Left lung (tissue), 10 donors: ENCODE results near the gene PEX11G. TPM values are rescaled to one million over a fixed set of nuclear protein-coding genes. Genes with fewer than 3 reads are reported as not detected.

Experiments used
- ATAC-seq: fragments of 200-7000 bp; cut with Tn5 transposase; one replicate; pipeline ENCODE4 v1.9.1; 2020; ENCODE audit warnings: moderate library complexity
- DNase-seq, 4 donors: peaks; one replicate each; pipeline ENCODE4 v3.0.0-alpha.2; 2013 to 2020
- H3K27ac ChIP-seq, 2 donors: fragments of 200-600 bp; sonication (generic) in 1 of 2; one replicate each; pipeline versions ENCODE4 v1.5.0 to v1.8.0; 2020 to 2021
- H3K27me3 ChIP-seq, 2 donors: fragments of 200-600 bp; sonication (generic) in 1 of 2; one replicate each; pipeline versions ENCODE4 v1.5.0 to v1.8.0; 2020 to 2021
- H3K36me3 ChIP-seq, 2 donors: fragments of 200-600 bp; sonication (generic) in 1 of 2; one replicate each; pipeline versions ENCODE4 v1.5.0 to v1.8.0; 2020 to 2021
- H3K4me1 ChIP-seq, 2 donors: fragments of 200-600 bp; one replicate each; pipeline ENCODE4 v1.8.0; 2021
- H3K4me3 ChIP-seq, 2 donors: fragments of 200-600 bp; sonication (generic) in 1 of 2; one replicate each; pipeline versions ENCODE4 v1.5.0 to v1.8.0; 2020 to 2021; ENCODE audit warnings: mild to moderate bottlenecking in 1 of 2
- H3K9me3 ChIP-seq, 2 donors: fragments of 200-600 bp; sonication (generic) in 1 of 2; one replicate each; pipeline versions ENCODE4 v1.5.0 to v1.8.0; 2020 to 2021
- intact Hi-C, 2 donors: fragments of 100-400 bp; cut with DNase I; formaldehyde crosslinking; loops; one replicate each; pipeline versions ENCODE4 v1.11.2 to v1.14.2; 2022
- polyA plus RNA-seq, 6 donors: library from polyadenylated mRNA; unstranded; fragments of 120-200 nt; gene quantifications; one replicate each; pipeline ENCODE4 v1.2.1, GENCODE V29; 2013; ENCODE audit not compliant: insufficient read length in 6 of 6
- total RNA-seq, 2 donors: library from RNA; stranded (reverse); fragmentation: NEBNext Ultra II Directional; extraction: Animal tissue kit (Norgen Biotek cat#: 25700); gene quantifications; one replicate each; pipeline ENCODE4 v1.2.1, GENCODE V29; 2021
- TF ChIP-seq, protein P1 (sequence below), 2 donors: fragments of 200-600 bp; sonication (generic) in 1 of 2; IDR thresholded peaks; one replicate each; pipeline versions ENCODE4 v1.5.0 to v1.8.0; 2021; ENCODE audit warnings: antibody characterized with exemption in 2 of 2
- donor health status: DM: no; HTN: yes; CAD: no.
- donor health status: DM: no; HTN: no; CAD: no.

Gene PEX11G
- total and polyA plus RNA-seq, 8 donors, result 2.9 to 5.4 (median 4.0) TPM

- Histone ChIP-seq H3K9me3 (no peaks in the 10 kb centered on the region), H3K4me3 (no peak overlapping the region), H3K4me1 (no peaks in the 10 kb centered on the region), H3K27ac (no peak overlapping the region), H3K27me3 (no peaks in the 10 kb centered on the region), H3K36me3 (peaks cover 0 to 100% of the 10 kb centered on the region in 2 donors)
- no peak for DNase-seq
- intact Hi-C loops, result no loop called here
- no peak for ATAC-seq
- TF ChIP-seq, protein P1, sequence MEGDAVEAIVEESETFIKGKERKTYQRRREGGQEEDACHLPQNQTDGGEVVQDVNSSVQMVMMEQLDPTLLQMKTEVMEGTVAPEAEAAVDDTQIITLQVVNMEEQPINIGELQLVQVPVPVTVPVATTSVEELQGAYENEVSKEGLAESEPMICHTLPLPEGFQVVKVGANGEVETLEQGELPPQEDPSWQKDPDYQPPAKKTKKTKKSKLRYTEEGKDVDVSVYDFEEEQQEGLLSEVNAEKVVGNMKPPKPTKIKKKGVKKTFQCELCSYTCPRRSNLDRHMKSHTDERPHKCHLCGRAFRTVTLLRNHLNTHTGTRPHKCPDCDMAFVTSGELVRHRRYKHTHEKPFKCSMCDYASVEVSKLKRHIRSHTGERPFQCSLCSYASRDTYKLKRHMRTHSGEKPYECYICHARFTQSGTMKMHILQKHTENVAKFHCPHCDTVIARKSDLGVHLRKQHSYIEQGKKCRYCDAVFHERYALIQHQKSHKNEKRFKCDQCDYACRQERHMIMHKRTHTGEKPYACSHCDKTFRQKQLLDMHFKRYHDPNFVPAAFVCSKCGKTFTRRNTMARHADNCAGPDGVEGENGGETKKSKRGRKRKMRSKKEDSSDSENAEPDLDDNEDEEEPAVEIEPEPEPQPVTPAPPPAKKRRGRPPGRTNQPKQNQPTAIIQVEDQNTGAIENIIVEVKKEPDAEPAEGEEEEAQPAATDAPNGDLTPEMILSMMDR (IDR thresholded peaks at IDR 0.05), result no peak
Observed at GRCh38 chr19:7458675-7459074, 30.2 kb downstream of the PEX11G start.

DNA sequence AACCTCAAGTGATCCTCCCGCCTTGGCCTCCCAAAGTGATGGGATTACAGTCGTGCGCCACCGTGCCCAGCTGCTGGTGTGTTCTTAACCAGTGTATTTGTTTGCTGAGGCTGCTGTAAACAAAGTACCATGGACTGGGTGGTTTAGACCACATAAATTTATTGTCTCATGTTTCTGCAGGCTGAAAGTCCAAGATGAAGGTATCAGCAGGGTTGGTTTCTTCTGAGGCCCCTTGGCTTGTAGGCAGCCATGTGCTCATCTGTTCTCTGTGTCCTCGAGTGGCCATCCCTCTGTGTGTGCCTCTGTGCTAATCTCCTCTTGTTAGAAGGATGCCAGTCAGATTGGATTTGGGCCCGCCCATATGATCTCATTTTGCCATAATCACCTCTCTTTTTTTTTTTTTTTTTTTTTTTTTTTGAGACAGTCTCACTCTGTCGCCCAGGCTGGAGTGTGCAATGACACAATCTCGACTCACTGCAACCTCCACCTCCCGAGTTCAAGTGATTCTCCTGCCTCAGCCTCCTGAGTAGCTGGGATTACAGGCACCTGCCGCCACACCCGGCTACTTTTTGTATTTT lies 31.8 kb downstream of the PEX11G start:
- H3K36me3 ChIP-seq, result peaks cover 0 to 99% of the 10 kb centered on the region in 2 donors
- intact Hi-C loops, result no loop called here
- TF ChIP-seq, protein P1 (IDR thresholded peaks at IDR 0.05), result no peak

DNA sequence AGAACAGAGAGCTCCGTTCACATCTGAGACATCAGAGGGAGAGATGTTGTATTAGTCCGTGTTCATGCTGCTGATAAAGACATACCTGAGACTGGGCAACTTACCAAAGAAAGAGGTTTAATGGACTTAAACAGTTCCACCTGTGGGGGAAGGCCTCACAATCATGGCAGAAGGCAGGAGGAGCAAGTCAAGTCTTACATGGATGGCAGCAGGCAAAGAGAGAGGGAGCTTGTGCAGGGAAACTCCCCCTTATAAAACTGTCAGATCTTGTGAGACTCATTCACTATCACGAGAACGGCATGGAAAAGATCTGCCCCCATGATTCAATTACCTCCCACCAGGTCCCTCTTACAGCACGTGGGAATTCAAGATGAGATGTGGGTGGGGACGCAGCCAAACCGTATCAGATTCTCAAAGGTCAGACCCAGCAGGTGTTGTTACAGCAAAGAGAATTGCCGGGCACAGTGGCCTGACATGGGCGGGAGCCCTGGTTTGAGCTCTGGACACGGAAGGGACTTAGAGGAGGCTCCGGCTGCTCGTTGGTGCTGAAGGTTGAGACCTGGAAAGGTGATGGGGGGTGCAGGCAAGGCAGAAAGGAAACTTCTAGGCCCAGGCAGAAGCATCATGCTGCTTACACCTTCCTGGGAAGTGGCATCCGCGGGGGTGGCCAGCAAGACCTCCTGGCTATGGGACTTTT lies 33.1 kb downstream of the PEX11G start:
- H3K36me3 ChIP-seq, result peaks cover 0 to 97% of the 10 kb centered on the region in 2 donors
- intact Hi-C loops, result no loop called here
- no peaks in the 10 kb centered on the region for H3K4me1 ChIP-seq
- H3K9me3 ChIP-seq, result no peaks in the 10 kb centered on the region
- H3K27ac ChIP-seq, result no peak overlapping the region
- H3K4me3 ChIP-seq, result no peak overlapping the region
- H3K27me3 ChIP-seq, result no peaks in the 10 kb centered on the region
- no peak for DNase-seq
- TF ChIP-seq, protein P1 (IDR thresholded peaks at IDR 0.05), result no peak
- ATAC-seq, result no peak

More for the DNA sequence above, 31.8 kb downstream of the PEX11G start:
- Histone ChIP-seq H3K27me3 (no peaks in the 10 kb centered on the region), H3K4me3 (no peak overlapping the region), H3K4me1 (no peaks in the 10 kb centered on the region), H3K9me3 (no peaks in the 10 kb centered on the region), H3K27ac (no peak overlapping the region)
- no peak for DNase-seq
- no peak for ATAC-seq

DNA sequence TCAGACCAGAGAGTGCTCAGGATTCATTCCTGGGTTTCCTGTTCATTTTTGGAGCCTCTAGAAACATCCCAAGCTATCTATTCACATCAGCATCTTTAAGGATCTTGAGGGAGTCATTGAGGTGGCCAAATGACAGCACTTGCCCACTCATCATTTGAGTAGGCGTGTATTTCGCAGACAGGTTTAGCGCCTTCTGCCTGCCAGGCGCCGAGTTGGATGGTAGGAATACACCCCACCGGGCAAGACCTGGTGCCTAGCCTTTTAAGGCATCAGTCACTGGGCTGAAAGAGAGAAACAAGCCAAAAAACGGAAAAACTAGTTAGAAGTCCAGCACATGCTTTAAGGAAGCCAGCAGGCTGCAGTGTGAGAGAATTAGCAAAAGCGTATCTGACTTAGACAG lies 33.8 kb downstream of the PEX11G start:
- no peaks in the 10 kb centered on the region for H3K9me3 ChIP-seq
- TF ChIP-seq, protein P1 (IDR thresholded peaks at IDR 0.05), result no peak
- no peaks in the 10 kb centered on the region for H3K27me3 ChIP-seq
- ATAC-seq (no peak), DNase-seq (no peak)
- no peak overlapping the region for H3K27ac ChIP-seq
- intact Hi-C loops, result no loop called here
- H3K4me3 ChIP-seq, result no peak overlapping the region
- peaks cover 0 to 95% of the 10 kb centered on the region in 2 donors for H3K36me3 ChIP-seq
- no peaks in the 10 kb centered on the region for H3K4me1 ChIP-seq
